Tibial artery (tissue), 4 donors: Measurements from ENCODE around the gene CYB561A3.

Experiments
- DNase-seq, 2 donors: peaks; one replicate each; pipeline ENCODE4 v3.0.0-alpha.2; 2019
- H3K27ac ChIP-seq, 2 donors: fragments of 200-600 bp; sonication (generic) in 1 of 2; 1 replicate in 1 of 2; 2 replicates in 1 of 2; pipeline ENCODE4 v1.5.1; 2018 to 2019; ENCODE audit warnings: mild to moderate bottlenecking in 1 of 2
- H3K27me3 ChIP-seq, 2 donors: fragments of 200-600 bp; sonication (generic) in 1 of 2; one replicate each; pipeline versions ENCODE4 v1.5.1 to v1.6.0; 2016 to 2019
- H3K36me3 ChIP-seq, 3 donors: fragments of 200-600 bp; sonication (generic) in 2 of 3; one replicate each; pipeline ENCODE4 v1.5.1; 2016 to 2019; ENCODE audit warnings: mild to moderate bottlenecking in 2 of 3
- H3K4me1 ChIP-seq, 4 donors: fragments of 200-600 bp; sonication (generic) in 2 of 4; 1 replicate in 3 of 4; 2 replicates in 1 of 4; pipeline ENCODE4 v1.5.1; 2016 to 2019
- H3K4me3 ChIP-seq, 2 donors: fragments of 200-600 bp; sonication (generic) in 1 of 2; 1 replicate in 1 of 2; 2 replicates in 1 of 2; pipeline ENCODE4 v1.5.1; 2018 to 2019; ENCODE audit warnings: mild to moderate bottlenecking in 2 of 2
- H3K9me3 ChIP-seq, 3 donors: fragments of 200-600 bp; sonication (generic) in 1 of 3; one replicate each; pipeline ENCODE4 v1.5.1; 2016 to 2019
- intact Hi-C: fragments of 100-400 bp; cut with DNase I; formaldehyde crosslinking; loops from one replicate; pipeline ENCODE4 v1.15.0; 2023; ENCODE audit warnings: low total_unique reads
- TF ChIP-seq, protein P1 (sequence below), 2 experiments: fragments of 200-600 bp in 1 of 2; fragments of 450-650 bp in 1 of 2; IDR thresholded peaks; one replicate each; pipeline ENCODE4 v1.5.1; 2017 to 2019; ENCODE audit warnings: antibody characterized with exemption in 2 of 2, mild to moderate bottlenecking in 1 of 2, moderate library complexity in 1 of 2

The CYB561A3 gene

DNA sequence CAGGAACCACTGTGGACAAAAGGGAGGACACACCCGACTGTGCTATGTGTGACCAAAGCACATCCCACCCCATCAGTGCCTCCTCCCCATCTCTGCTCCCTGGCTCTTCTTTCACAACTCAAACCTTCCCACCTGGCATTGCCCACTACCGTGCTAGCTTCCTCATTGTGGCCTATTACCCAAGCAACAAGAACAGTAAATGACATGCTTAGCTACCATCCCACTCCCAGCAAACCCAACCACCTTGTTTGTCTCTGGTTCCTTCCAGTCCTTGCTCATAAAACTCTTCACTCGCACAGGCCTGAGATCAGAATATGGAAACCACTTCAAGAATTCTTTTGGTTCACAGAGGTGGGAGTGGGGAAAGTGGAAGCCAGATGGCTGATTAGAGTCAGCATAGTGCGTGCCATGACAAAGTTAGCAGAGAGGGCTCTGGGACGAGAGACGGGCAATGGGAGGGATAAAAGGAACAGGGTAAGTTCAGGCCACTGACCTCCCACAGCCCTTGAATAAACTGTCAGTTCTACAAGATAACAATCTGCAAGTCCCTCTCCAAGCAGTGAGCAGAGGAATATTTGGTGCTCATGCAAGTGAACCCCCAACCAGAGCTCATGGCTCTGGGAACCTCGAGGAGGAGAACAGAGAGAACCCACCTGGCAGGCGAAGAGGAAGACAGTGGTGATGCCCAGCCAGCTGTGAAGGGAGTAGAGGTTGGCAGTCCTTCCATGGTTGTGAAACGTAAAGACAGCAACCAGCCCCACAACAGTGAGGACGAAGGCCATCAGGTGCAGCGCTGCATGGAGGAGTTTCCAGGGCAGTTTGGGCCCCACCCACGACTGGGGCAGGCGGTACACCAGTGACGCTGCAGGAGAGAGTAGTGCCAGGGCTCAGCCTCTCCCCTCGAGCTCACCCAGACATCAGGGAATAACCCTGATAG, 8.3 kb downstream of the CYB561A3 start:
- TF ChIP-seq, protein P1, sequence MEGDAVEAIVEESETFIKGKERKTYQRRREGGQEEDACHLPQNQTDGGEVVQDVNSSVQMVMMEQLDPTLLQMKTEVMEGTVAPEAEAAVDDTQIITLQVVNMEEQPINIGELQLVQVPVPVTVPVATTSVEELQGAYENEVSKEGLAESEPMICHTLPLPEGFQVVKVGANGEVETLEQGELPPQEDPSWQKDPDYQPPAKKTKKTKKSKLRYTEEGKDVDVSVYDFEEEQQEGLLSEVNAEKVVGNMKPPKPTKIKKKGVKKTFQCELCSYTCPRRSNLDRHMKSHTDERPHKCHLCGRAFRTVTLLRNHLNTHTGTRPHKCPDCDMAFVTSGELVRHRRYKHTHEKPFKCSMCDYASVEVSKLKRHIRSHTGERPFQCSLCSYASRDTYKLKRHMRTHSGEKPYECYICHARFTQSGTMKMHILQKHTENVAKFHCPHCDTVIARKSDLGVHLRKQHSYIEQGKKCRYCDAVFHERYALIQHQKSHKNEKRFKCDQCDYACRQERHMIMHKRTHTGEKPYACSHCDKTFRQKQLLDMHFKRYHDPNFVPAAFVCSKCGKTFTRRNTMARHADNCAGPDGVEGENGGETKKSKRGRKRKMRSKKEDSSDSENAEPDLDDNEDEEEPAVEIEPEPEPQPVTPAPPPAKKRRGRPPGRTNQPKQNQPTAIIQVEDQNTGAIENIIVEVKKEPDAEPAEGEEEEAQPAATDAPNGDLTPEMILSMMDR (IDR thresholded peaks at IDR 0.05): no peak
- Histone ChIP-seq H3K36me3 (peaks cover 41 to 77% (median 76%) of the 10 kb centered on the region in 3 donors), H3K4me1 (no peaks in the 10 kb centered on the region), H3K27me3 (no peaks in the 10 kb centered on the region), H3K27ac (no peak overlapping the region), H3K4me3 (no peak overlapping the region), H3K9me3 (no peaks in the 10 kb centered on the region)
- intact Hi-C loops: no loop called here
- DNase-seq: no peak

- Histone ChIP-seq H3K4me3 (no peak overlapping the region), H3K27ac (no peak overlapping the region), H3K36me3 (peaks cover 41 to 89% (median 79%) of the 10 kb centered on the region in 3 donors), H3K4me1 (no peaks in the 10 kb centered on the region), H3K9me3 (no peaks in the 10 kb centered on the region), H3K27me3 (no peaks in the 10 kb centered on the region)
- intact Hi-C loops: no loop called here
- TF ChIP-seq, protein P1 (IDR thresholded peaks at IDR 0.05): no peak
- no peak for DNase-seq
These were observed 9.6 kb downstream of the CYB561A3 start for GRCh38 chr11:61352038-61352437.

- intact Hi-C loops: no loop called here
- DNase-seq: no peak
- H3K4me1 ChIP-seq: no peaks in the 10 kb centered on the region
- TF ChIP-seq, protein P1 (IDR thresholded peaks at IDR 0.05): no peak
- no peaks in the 10 kb centered on the region for H3K9me3 ChIP-seq
- no peak overlapping the region for H3K4me3 ChIP-seq
- H3K36me3 ChIP-seq: peaks cover 36 to 97% (median 71%) of the 10 kb centered on the region in 3 donors
- no peaks in the 10 kb centered on the region for H3K27me3 ChIP-seq
- H3K27ac ChIP-seq: no peak overlapping the region
These were observed 10.9 kb downstream of the CYB561A3 start for GRCh38 chr11:61350803-61351202.

DNA sequence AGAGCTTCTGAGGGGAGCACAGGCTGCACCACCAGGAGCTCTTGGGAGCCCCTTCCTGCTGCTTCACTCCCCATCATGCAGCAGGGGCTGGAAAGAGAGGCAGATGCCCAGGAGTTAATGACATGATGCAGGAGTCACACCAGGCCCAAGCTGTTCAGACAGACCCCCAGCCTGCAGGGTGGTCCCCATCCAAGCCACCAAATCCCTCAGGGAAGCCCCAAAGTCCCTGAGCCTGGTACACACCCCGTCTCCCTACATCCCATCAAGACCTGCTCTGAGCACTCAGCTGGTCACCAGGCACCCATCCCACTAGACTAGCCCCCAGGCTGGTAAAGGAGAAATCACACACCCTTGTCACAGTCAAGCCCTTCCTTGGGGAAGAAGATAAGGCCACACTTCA, 11.3 kb downstream of the CYB561A3 start:
- TF ChIP-seq, protein P1 (IDR thresholded peaks at IDR 0.05): no peak
- H3K4me3 ChIP-seq: no peak overlapping the region
- intact Hi-C loops: no loop called here
- H3K9me3 ChIP-seq: no peaks in the 10 kb centered on the region
- no peaks in the 10 kb centered on the region for H3K27me3 ChIP-seq
- no peak overlapping the region for H3K27ac ChIP-seq
- peaks cover 36 to 97% (median 67%) of the 10 kb centered on the region in 3 donors for H3K36me3 ChIP-seq
- no peak for DNase-seq
- H3K4me1 ChIP-seq: no peaks in the 10 kb centered on the region

DNA sequence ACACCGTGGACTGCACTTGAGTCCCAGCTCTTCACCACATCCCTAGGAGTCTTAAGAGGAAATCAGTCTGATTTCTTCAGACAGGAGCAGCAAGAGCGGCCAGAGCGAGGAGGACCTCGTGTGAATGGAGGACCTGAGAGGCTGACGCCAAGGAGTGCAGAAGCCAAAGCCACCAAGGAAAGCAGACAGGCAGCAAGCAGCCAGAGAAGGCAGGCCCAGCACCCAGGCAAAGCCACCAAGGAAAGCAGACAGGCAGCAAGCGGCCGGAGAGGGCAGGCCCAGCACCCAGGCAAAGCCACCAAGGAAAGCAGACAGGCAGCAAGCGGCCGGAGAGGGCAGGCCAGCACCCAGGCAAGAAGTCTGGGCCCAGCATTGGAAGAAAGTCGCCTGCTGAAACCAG, 11.8 kb downstream of the CYB561A3 start:
- intact Hi-C loops: no loop called here
- H3K36me3 ChIP-seq: peaks cover 36 to 94% (median 63%) of the 10 kb centered on the region in 3 donors
- DNase-seq: no peak

More for the DNA sequence above, 11.8 kb downstream of the CYB561A3 start:
- no peak overlapping the region for H3K4me3 ChIP-seq
- TF ChIP-seq, protein P1 (IDR thresholded peaks at IDR 0.05): no peak
- H3K27me3 ChIP-seq: no peaks in the 10 kb centered on the region
- H3K27ac ChIP-seq: no peak overlapping the region
- no peaks in the 10 kb centered on the region for H3K4me1 ChIP-seq
- H3K9me3 ChIP-seq: no peaks in the 10 kb centered on the region
